Suprapubic skin (tissue), 4 donors: ENCODE data around the gene RBPJ.

Experiments
- CTCF ChIP-seq, 2 donors: fragments of 200-600 bp in 1 of 2; fragments of 450-650 bp in 1 of 2; sonication (generic) in 1 of 2; IDR thresholded peaks; one replicate each; pipeline ENCODE4 v1.5.1; 2016 to 2019; ENCODE audit warnings: antibody characterized with exemption in 2 of 2, mild to moderate bottlenecking in 1 of 2, moderate library complexity in 1 of 2
- EP300 ChIP-seq: sonication (generic); formaldehyde crosslinking; IDR thresholded peaks from one replicate; pipeline ENCODE4 v1.6.1; 2017; ENCODE audit warnings: antibody characterized with exemption
- POLR2A ChIP-seq, 2 donors: fragments of 450-650 bp; IDR thresholded peaks; one replicate each; pipeline ENCODE4 v1.6.1; 2017; ENCODE audit warnings: antibody characterized with exemption in 2 of 2, mild to moderate bottlenecking in 2 of 2, moderate library complexity in 2 of 2
- POLR2AphosphoS5 ChIP-seq, 3 donors: sonication (generic); formaldehyde crosslinking; IDR thresholded peaks; one replicate each; pipeline ENCODE4 v1.6.1; 2017; ENCODE audit warnings: antibody characterized with exemption in 3 of 3

GRCh38 chr4:26406346-26406975, 85.6 kb downstream of the RBPJ start:
- TF ChIP-seq POLR2AphosphoS5 (IDR thresholded peaks at IDR 0.05) (no peak), POLR2A (IDR thresholded peaks at IDR 0.05) (no peak), CTCF (IDR thresholded peaks at IDR 0.05) (no peak), EP300 (no peak)
